Peyer's patch (tissue), 4 donors: ENCODE measurements around the gene CLIC1. TPM values are rescaled to one million over a fixed set of nuclear protein-coding genes. Genes with fewer than 3 reads are reported as not detected.

Experiments
- DNase-seq, 3 donors: peaks; one replicate each; pipeline ENCODE4 v3.0.0-alpha.2; 2017 to 2019
- H3K27ac ChIP-seq, 4 donors: fragments of 200-600 bp; sonication (generic); one replicate each; pipeline ENCODE4 v1.5.1; 2016 to 2019
- H3K27me3 ChIP-seq, 2 donors: fragments of 200-600 bp; sonication (generic); one replicate each; pipeline ENCODE4 v1.5.1; 2019
- H3K36me3 ChIP-seq, 3 donors: fragments of 200-600 bp; sonication (generic); one replicate each; pipeline ENCODE4 v1.5.1; 2016 to 2019
- H3K4me1 ChIP-seq, 4 donors: fragments of 200-600 bp; sonication (generic); one replicate each; pipeline ENCODE4 v1.5.1; 2016 to 2019
- H3K4me3 ChIP-seq, 4 donors: fragments of 200-600 bp; sonication (generic); 1 replicate in 3 of 4; 2 replicates in 1 of 4; pipeline ENCODE4 v1.5.1; 2016 to 2019; ENCODE audit warnings: mild to moderate bottlenecking in 1 of 4
- H3K9me3 ChIP-seq, 4 donors: fragments of 200-600 bp; sonication (generic); one replicate each; pipeline ENCODE4 v1.5.1; 2016 to 2019; ENCODE audit warnings: mild to moderate bottlenecking in 1 of 4
- CTCF ChIP-seq, 6 experiments: fragments of 450-650 bp in 4 of 6; fragments of 200-600 bp in 2 of 6; sonication (generic) in 1 of 6; IDR thresholded peaks; one replicate each; pipeline ENCODE4 v1.5.1; 2017 to 2019; ENCODE audit warnings: antibody characterized with exemption in 6 of 6, mild to moderate bottlenecking in 3 of 6, moderate library complexity in 1 of 6
- POLR2A ChIP-seq, 2 donors: fragments of 450-650 bp; IDR thresholded peaks; one replicate each; pipeline ENCODE4 v1.5.1; 2017; ENCODE audit warnings: antibody characterized with exemption in 2 of 2, mild to moderate bottlenecking in 2 of 2, moderate library complexity in 2 of 2
- total RNA-seq, 4 donors: library from RNA; depleted of rRNA; stranded (reverse); fragments of >200 nt; gene quantifications; one replicate each; pipeline ENCODE4 v1.1.0, GENCODE V29; 2016

The CLIC1 gene
- total RNA-seq, result 100 to 1,000 TPM; 207 to 307 (median 270) TPM

- H3K36me3 ChIP-seq, result peaks cover 0 to 30% (median 0%) of the 10 kb centered on the region in 3 donors
- TF ChIP-seq POLR2A (IDR thresholded peaks at IDR 0.05), result peak; percentile 95 to 98
- TF ChIP-seq CTCF (IDR thresholded peaks at IDR 0.05), result no peak
- H3K27ac ChIP-seq, result peak within 1 kb of the TSS; percentile 84 to 96 (median 94)
- DNase-seq, result peak; percentile 88 to 94 (median 93)
- peaks cover 11 to 64% (median 39%) of the 10 kb centered on the region in 4 donors for H3K4me1 ChIP-seq
- no peaks in the 10 kb centered on the region for H3K9me3 ChIP-seq
- H3K27me3 ChIP-seq, result no peaks in the 10 kb centered on the region
- H3K4me3 ChIP-seq, result peak within 1 kb of the TSS; percentile 49 to 81 (median 63)
Measured at GRCh38 chr6:31736021-31736767, at the start of gene CLIC1. Gene CLIC1 (minus strand): TSS chr6:31736530. CDS start chr6:31736300, 230 bp downstream.

GRCh38 chr6:31785475-31785874 lies 49.1 kb upstream of the CLIC1 start:
- peaks cover 0 to 56% (median 0%) of the 10 kb centered on the region in 3 donors for H3K36me3 ChIP-seq
- H3K27ac ChIP-seq, result no peak overlapping the region
- H3K9me3 ChIP-seq, result no peaks in the 10 kb centered on the region
- no peak overlapping the region for H3K4me3 ChIP-seq
- H3K27me3 ChIP-seq, result no peaks in the 10 kb centered on the region
- TF ChIP-seq CTCF (IDR thresholded peaks at IDR 0.05) (no peak), POLR2A (IDR thresholded peaks at IDR 0.05) (no peak)
- no peaks in the 10 kb centered on the region for H3K4me1 ChIP-seq
- DNase-seq, result no peak

GRCh38 chr6:31784098-31784925 lies 48.0 kb upstream of the CLIC1 start:
- DNase-seq, result no peak
- H3K4me1 ChIP-seq, result no peaks in the 10 kb centered on the region
- H3K27ac ChIP-seq, result no peak overlapping the region
- H3K4me3 ChIP-seq, result no peak overlapping the region
- no peaks in the 10 kb centered on the region for H3K9me3 ChIP-seq
- TF ChIP-seq POLR2A (IDR thresholded peaks at IDR 0.05) (no peak), CTCF (IDR thresholded peaks at IDR 0.05) (no peak)
- H3K36me3 ChIP-seq, result peaks cover 0 to 67% (median 0%) of the 10 kb centered on the region in 3 donors
- no peaks in the 10 kb centered on the region for H3K27me3 ChIP-seq

DNA sequence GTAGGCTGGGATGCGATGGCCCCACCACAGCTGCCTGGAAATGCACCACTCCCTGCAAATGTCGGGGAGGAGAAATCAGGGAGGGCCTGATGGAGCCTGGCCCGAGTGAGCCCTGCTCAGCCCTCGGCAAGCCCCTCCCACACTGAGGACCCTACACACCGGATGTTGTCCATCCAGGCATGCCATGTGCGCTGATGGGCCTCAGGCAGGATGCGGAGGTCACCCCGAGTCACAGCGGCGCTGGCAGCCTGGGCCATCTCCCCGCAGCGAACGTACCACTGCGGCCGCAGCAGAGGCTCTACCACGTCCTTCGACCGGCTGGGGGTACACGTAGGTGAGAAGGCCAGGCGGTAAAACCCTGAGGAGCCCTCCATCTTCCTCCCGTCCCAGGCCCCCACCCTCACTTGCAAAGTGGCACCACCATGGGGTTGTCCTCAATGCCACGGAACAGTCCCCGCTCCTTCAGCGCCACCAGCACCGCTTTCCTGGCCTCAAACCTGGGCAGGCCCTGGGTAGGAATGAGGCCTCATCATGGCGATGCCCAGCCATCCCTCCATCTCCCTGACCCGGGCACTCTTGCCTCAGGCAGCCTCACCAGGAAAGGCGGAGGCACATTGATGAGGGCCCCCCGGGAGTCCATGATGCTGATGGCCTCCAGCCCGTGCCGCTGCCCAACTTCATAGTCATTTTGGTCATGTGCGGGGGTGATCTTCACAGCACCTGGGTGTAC lies 46.0 kb upstream of the CLIC1 start:
- Histone ChIP-seq H3K4me3 (no peak overlapping the region), H3K4me1 (peaks cover 0 to 2% (median under 1%) of the 10 kb centered on the region in 4 donors), H3K9me3 (no peaks in the 10 kb centered on the region), H3K36me3 (peaks cover 0 to 81% (median 0%) of the 10 kb centered on the region in 3 donors), H3K27me3 (no peaks in the 10 kb centered on the region), H3K27ac (no peak overlapping the region)
- DNase-seq, result no peak
- TF ChIP-seq CTCF (IDR thresholded peaks at IDR 0.05), result no peak
- TF ChIP-seq POLR2A (IDR thresholded peaks at IDR 0.05), result no peak
